GM18511 (cell line): ENCODE results near the gene ADSL.
A peak's percentile ranks its signal among the peaks of the same experiment; 100 is the strongest.

Experiments used
- ATAC-seq: cut with Tn5 transposase; IDR thresholded peaks from one replicate; pipeline ENCODE4 v1.9.1; 2021; ENCODE audit warnings: mild to moderate bottlenecking, moderate library complexity; ENCODE audit not compliant: unreplicated experiment

Gene ADSL

GRCh38 chr22:40434106-40434505 is 87.8 kb downstream of the ADSL start:
- ATAC-seq, result no peak

GRCh38 chr22:40434745-40435144 is 88.4 kb downstream of the ADSL start:
- ATAC-seq, result no peak

DNA sequence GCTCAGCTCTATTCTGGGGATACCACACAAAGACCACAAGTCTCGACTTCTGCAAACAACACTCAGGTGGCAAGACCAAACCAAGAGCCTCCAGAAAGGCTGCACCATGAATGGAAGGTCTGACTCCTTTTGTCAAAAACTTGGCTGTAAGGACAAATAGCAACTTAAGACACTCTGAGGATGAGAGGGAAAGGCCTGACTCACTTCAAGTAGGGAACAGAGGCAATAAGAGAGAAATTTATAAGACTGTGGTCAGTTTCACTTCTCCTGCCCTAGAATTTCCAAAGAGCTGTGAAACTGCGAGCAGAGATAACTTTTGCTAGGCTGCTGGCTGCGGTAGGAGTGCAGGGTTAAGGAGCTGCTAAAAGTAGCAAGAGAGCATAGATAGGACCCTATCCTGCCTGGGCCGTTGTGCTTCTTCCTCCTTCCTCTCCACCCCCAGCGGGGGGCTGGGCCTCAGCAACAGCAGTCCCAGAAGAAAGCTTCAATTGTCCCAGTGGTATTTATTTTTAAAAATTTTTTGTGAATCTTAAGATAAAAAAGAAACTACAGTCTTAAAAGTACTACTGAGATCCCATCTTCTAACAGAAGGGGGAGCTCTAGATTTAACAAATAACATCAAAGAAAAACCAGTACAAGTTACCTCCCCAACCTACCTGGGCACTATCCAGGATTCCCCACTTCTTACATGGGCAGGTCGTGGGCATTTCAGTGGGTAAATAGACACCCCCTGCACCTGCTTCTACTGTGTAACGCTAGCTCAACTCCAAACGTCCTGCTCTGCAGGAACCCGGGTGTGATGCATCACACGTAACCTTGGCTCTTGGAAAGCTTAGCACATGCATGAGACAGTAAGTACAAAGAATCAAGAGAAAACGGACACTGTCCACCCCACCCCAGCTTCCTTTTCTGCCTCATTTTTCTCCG is 90.5 kb downstream of the ADSL start:
- ATAC-seq, result peak; percentile 69
